Measurements from ENCODE around the gene PUS7. TPM values are rescaled to one million over a fixed set of nuclear protein-coding genes. Genes with fewer than 3 reads are reported as not detected.
A peak's percentile ranks its signal among the peaks of the same experiment; 100 is the strongest.
"Not testable (repeated sequence)": the region's sequence is repeated elsewhere in the genome, so short reads cannot be mapped to it uniquely, and the experiment has no call there.

The PUS7 gene
- total and polyA plus RNA-seq, 8 donors, result 10.3 to 34.1 (median 28.1) TPM

GRCh38 chr7:105448181-105448580 lies 73.9 kb downstream of the PUS7 start:
- H3K4me3 ChIP-seq, result no peak overlapping the region

GRCh38 chr7:105444342-105444987 lies 77.6 kb downstream of the PUS7 start:
- Histone ChIP-seq H3K36me3 (no peaks in the 10 kb centered on the region), H3K27me3 (no peaks in the 10 kb centered on the region), H3K27ac (no peak overlapping the region), H3K9me3 (no peaks in the 10 kb centered on the region), H3K4me1 (no peaks in the 10 kb centered on the region), H3K4me3 (no peak overlapping the region)
- intact Hi-C loops (cut with DNase I), result no loop called here
- TF ChIP-seq CTCF (IDR thresholded peaks at IDR 0.05), result no peak
- DNase-seq (no peak), ATAC-seq (no peak)

More at GRCh38 chr7:105448181-105448580, 73.9 kb downstream of the PUS7 start:
- Histone ChIP-seq H3K27ac (peak overlapping the region in 1 of 2 donors; percentile 84), H3K36me3 (no peaks in the 10 kb centered on the region), H3K4me1 (no peaks in the 10 kb centered on the region), H3K9me3 (no peaks in the 10 kb centered on the region), H3K27me3 (no peaks in the 10 kb centered on the region)
- no peak for TF ChIP-seq CTCF (IDR thresholded peaks at IDR 0.05)
- intact Hi-C loops (cut with DNase I), result no loop called here
- no peak for ATAC-seq
- DNase-seq, result no peak

- H3K4me1 ChIP-seq; intact Hi-C loops (cut with DNase I); H3K36me3 ChIP-seq; H3K27me3 ChIP-seq; H3K9me3 ChIP-seq; H3K27ac ChIP-seq; ATAC-seq; H3K4me3 ChIP-seq: not testable (repeated sequence)
- peak in 1 of 4 donors; percentile 80 for DNase-seq
Observed at GRCh38 chr7:105442214-105442613, 79.9 kb downstream of the PUS7 start.

- Histone ChIP-seq H3K4me1 (no peaks in the 10 kb centered on the region), H3K36me3 (no peaks in the 10 kb centered on the region), H3K9me3 (no peaks in the 10 kb centered on the region), H3K27me3 (no peaks in the 10 kb centered on the region), H3K27ac (peak overlapping the region in 1 of 2 donors; percentile 11), H3K4me3 (no peak overlapping the region)
- ATAC-seq, result peak; percentile 89
- intact Hi-C loops (cut with DNase I), result no loop called here
- peak in 1 of 4 donors; percentile 8 for DNase-seq
- no peak for TF ChIP-seq CTCF (IDR thresholded peaks at IDR 0.05)
Observed at GRCh38 chr7:105439174-105439893, 82.7 kb downstream of the PUS7 start.

- no peak for ATAC-seq
Observed at GRCh38 chr7:105438847-105439173, 83.3 kb downstream of the PUS7 start.

More at GRCh38 chr7:105438847-105439173, 83.3 kb downstream of the PUS7 start:
- Histone ChIP-seq H3K27ac (peak overlapping the region in 1 of 2 donors; percentile 11), H3K36me3 (no peaks in the 10 kb centered on the region), H3K9me3 (no peaks in the 10 kb centered on the region), H3K4me1 (no peaks in the 10 kb centered on the region), H3K4me3 (no peak overlapping the region), H3K27me3 (no peaks in the 10 kb centered on the region)
- DNase-seq, result no peak
- intact Hi-C loops (cut with DNase I), result no loop called here
- TF ChIP-seq CTCF (IDR thresholded peaks at IDR 0.05), result no peak

All from left lung (tissue), 10 donors.